Gastrocnemius medialis (tissue), 4 donors: Measurements from ENCODE around the gene TXNRD1. TPM values are rescaled to one million over a fixed set of nuclear protein-coding genes. Genes with fewer than 3 reads are reported as not detected.

Experiments
- ATAC-seq, 2 donors: fragments of 150-250 bp; one replicate each; pipeline ENCODE4 v1.9.1; 2016
- DNase-seq, 2 donors: peaks; one replicate each; pipeline ENCODE4 v3.0.0-alpha.2; 2019
- H3K27ac ChIP-seq, 4 donors: fragments of 200-600 bp; sonication (generic); 1 replicate in 1 of 4; 2 replicates in 3 of 4; pipeline ENCODE4 v1.5.1; 2016 to 2018; ENCODE audit warnings: mild to moderate bottlenecking in 2 of 4, moderate library complexity in 1 of 4
- H3K27me3 ChIP-seq, 3 donors: fragments of 200-600 bp; sonication (generic) in 2 of 3; 1 replicate in 1 of 3; 2 replicates in 2 of 3; pipeline versions ENCODE4 v1.5.1 to v1.6.0; 2016 to 2019; ENCODE audit warnings: mild to moderate bottlenecking in 1 of 3, moderate library complexity in 1 of 3
- H3K36me3 ChIP-seq, 2 donors: fragments of 200-600 bp; sonication (generic) in 1 of 2; one replicate each; pipeline ENCODE4 v1.5.1; 2017 to 2018
- H3K4me1 ChIP-seq, 2 donors: fragments of 200-600 bp; sonication (generic) in 1 of 2; one replicate each; pipeline ENCODE4 v1.5.1; 2016 to 2017; ENCODE audit warnings: mild to moderate bottlenecking in 2 of 2
- H3K4me3 ChIP-seq, 4 donors: fragments of 200-600 bp; sonication (generic) in 3 of 4; 1 replicate in 1 of 4; 2 replicates in 3 of 4; pipeline ENCODE4 v1.5.1; 2016 to 2019; ENCODE audit warnings: mild to moderate bottlenecking in 2 of 4
- H3K9me3 ChIP-seq, 3 donors: fragments of 200-600 bp; sonication (generic) in 2 of 3; 1 replicate in 1 of 3; 2 replicates in 2 of 3; pipeline ENCODE4 v1.5.1; 2016 to 2019
- CTCF ChIP-seq, 5 experiments: fragments of 450-650 bp in 3 of 5; fragments of 200-600 bp in 2 of 5; sonication (generic) in 2 of 5; IDR thresholded peaks in 4 of 5; conservative IDR thresholded peaks in 1 of 5; 1 replicate in 4 of 5; 2 replicates in 1 of 5; pipeline ENCODE4 v1.5.1; 2016 to 2019; ENCODE audit warnings: antibody characterized with exemption in 5 of 5, mild to moderate bottlenecking in 3 of 5, moderate library complexity in 3 of 5
- POLR2A ChIP-seq, 2 donors: fragments of 450-650 bp; IDR thresholded peaks; one replicate each; pipeline ENCODE4 v1.6.1; 2017; ENCODE audit warnings: antibody characterized with exemption in 2 of 2, mild to moderate bottlenecking in 2 of 2, moderate library complexity in 2 of 2
- in situ Hi-C, 4 donors: fragments of 200-750 bp; cut with MboI; loops; one replicate each; pipeline versions ENCODE4 v1.15.0 to v1.8.0; 2017; ENCODE audit warnings: low sequenced_read_pairs in 4 of 4
- intact Hi-C: fragments of 100-400 bp; cut with DNase I; formaldehyde crosslinking; loops from one replicate; pipeline ENCODE4 v1.15.1; 2023; ENCODE audit warnings: low total_unique reads
- total RNA-seq, 4 donors: library from RNA; depleted of rRNA; stranded (reverse); fragments of >200 nt; gene quantifications; one replicate each; pipeline versions ENCODE4 v1.1.0 to v1.2.3, GENCODE V29; 2016

TXNRD1 gene
- total RNA-seq, 4 donors from 2014 or later = 96.6 to 139 (median 118) TPM

GRCh38 chr12:104345234-104346066, 129.9 kb downstream of the TXNRD1 start:
- peak overlapping the region in 2 of 4 donors; percentile 19 to 70 for H3K27ac ChIP-seq
- H3K9me3 ChIP-seq = no peaks in the 10 kb centered on the region
- no peaks in the 10 kb centered on the region for H3K27me3 ChIP-seq
- no peak for DNase-seq
- no peak for TF ChIP-seq POLR2A (IDR thresholded peaks at IDR 0.05)
- no peak for TF ChIP-seq CTCF (IDR thresholded peaks at IDR 0.05 in 4 of 5, conservative IDR thresholded peaks at IDR 0.05 in 1 of 5)
- H3K36me3 ChIP-seq = peaks cover 0 to 82% of the 10 kb centered on the region in 2 donors
- no peak for ATAC-seq
- no peak overlapping the region for H3K4me3 ChIP-seq
- peaks cover 34 to 59% of the 10 kb centered on the region in 2 donors for H3K4me1 ChIP-seq
- in situ Hi-C loops = no loop called here
- intact Hi-C loops = no loop called here

- intact Hi-C loops = no loop called here
- TF ChIP-seq CTCF (IDR thresholded peaks at IDR 0.05 in 4 of 5, conservative IDR thresholded peaks at IDR 0.05 in 1 of 5) = no peak
- no peak for TF ChIP-seq POLR2A (IDR thresholded peaks at IDR 0.05)
These were observed 131.9 kb downstream of the TXNRD1 start for GRCh38 chr12:104347374-104348075.

GRCh38 chr12:104348283-104348993, 132.9 kb downstream of the TXNRD1 start:
- Histone ChIP-seq H3K27me3 (no peaks in the 10 kb centered on the region), H3K4me1 (peaks cover 34 to 55% of the 10 kb centered on the region in 2 donors), H3K9me3 (no peaks in the 10 kb centered on the region), H3K27ac (no peak overlapping the region), H3K4me3 (no peak overlapping the region), H3K36me3 (peaks cover 0 to 81% of the 10 kb centered on the region in 2 donors)
- TF ChIP-seq POLR2A (IDR thresholded peaks at IDR 0.05) (no peak), CTCF (IDR thresholded peaks at IDR 0.05 in 4 of 5, conservative IDR thresholded peaks at IDR 0.05 in 1 of 5) (no peak)
- in situ Hi-C loops = no loop called here
- ATAC-seq (no peak), DNase-seq (no peak)
- intact Hi-C loops = no loop called here

More at GRCh38 chr12:104347374-104348075, 131.9 kb downstream of the TXNRD1 start:
- Histone ChIP-seq H3K36me3 (peaks cover 0 to 81% of the 10 kb centered on the region in 2 donors), H3K9me3 (no peaks in the 10 kb centered on the region), H3K27me3 (no peaks in the 10 kb centered on the region), H3K4me1 (peaks cover 34 to 59% of the 10 kb centered on the region in 2 donors), H3K27ac (peak overlapping the region; percentile 31 to 72 (median 52)), H3K4me3 (no peak overlapping the region)
- ATAC-seq (peak; percentile 81 to 90), DNase-seq (peak; percentile 32 to 48)
- in situ Hi-C loops = no loop called here

- H3K9me3 ChIP-seq = no peaks in the 10 kb centered on the region
- no peak overlapping the region for H3K27ac ChIP-seq
- no peak for ATAC-seq
- no peak for DNase-seq
- in situ Hi-C loops = no loop called here
- intact Hi-C loops = no loop called here
- no peak overlapping the region for H3K4me3 ChIP-seq
- H3K27me3 ChIP-seq = no peaks in the 10 kb centered on the region
- TF ChIP-seq POLR2A (IDR thresholded peaks at IDR 0.05) = no peak
- no peak for TF ChIP-seq CTCF (IDR thresholded peaks at IDR 0.05 in 4 of 5, conservative IDR thresholded peaks at IDR 0.05 in 1 of 5)
- H3K4me1 ChIP-seq = peaks cover 28 to 50% of the 10 kb centered on the region in 2 donors
- peaks cover 0 to 78% of the 10 kb centered on the region in 2 donors for H3K36me3 ChIP-seq
These were observed 133.5 kb downstream of the TXNRD1 start for GRCh38 chr12:104348994-104349494.
